HEK293 (cell line): ENCODE data around the gene GNG4.

Experiments
- CTCF ChIA-PET: fragments of 350-600 bp; formaldehyde crosslinking; extraction: SDS; loops from one replicate; lab custom pipeline; 2021; ENCODE audit warnings: antibody characterized with exemption; lab: Yijun Ruan, JAX
- POLR2A ChIA-PET: fragments of 300-600 bp; formaldehyde crosslinking; extraction: SDS; loops from one replicate; lab custom pipeline; 2020; ENCODE audit warnings: antibody characterized with exemption, inconsistent platforms; lab: Yijun Ruan, JAX
- H3K27ac ChIP-seq: fragments of 200-500 bp; sonication (Bioruptor generic); 2 replicates; pipeline ENCODE4 v1.5.1; 2014; ENCODE audit warnings: low read depth, low read length, control low read depth, inconsistent platforms; ENCODE audit errors: extremely low read depth
- H3K36me3 ChIP-seq, 2 experiments: fragments of 200-500 bp in 1 of 2; sonication (Bioruptor generic) in 1 of 2; 1 replicate in 1 of 2; 2 replicates in 1 of 2; pipeline ENCODE4 v1.5.1; 2014 to 2017; ENCODE audit warnings: inconsistent platforms in 2 of 2, low read length in 2 of 2; ENCODE audit not compliant: control insufficient read depth in 2 of 2, insufficient read depth in 1 of 2
- H3K4me1 ChIP-seq: fragments of 200-500 bp; sonication (Bioruptor generic); 2 replicates; pipeline ENCODE4 v1.5.1; 2014; ENCODE audit warnings: mild to moderate bottlenecking, low read length, inconsistent platforms; ENCODE audit not compliant: control insufficient read depth, insufficient read depth
- H3K4me3 ChIP-seq: 2 replicates; pipeline ENCODE4 v1.5.1; 2011; ENCODE audit warnings: low read depth, mild to moderate bottlenecking, control low read depth, low read length, moderate library complexity
- H3K9me3 ChIP-seq: fragments of 200-500 bp; sonication (Bioruptor generic); 2 replicates; pipeline ENCODE4 v1.5.1; 2014; ENCODE audit warnings: low read depth, low read length, inconsistent platforms; ENCODE audit not compliant: control insufficient read depth, insufficient read depth
- KLF7 ChIP-seq: fragments of 450-650 bp; formaldehyde crosslinking; IDR thresholded peaks from 2 replicates; pipeline ENCODE4 v1.5.1; 2016; ENCODE audit warnings: missing biosample characterization, missing genetic modification characterization, borderline replicate concordance
- KLF8 ChIP-seq: fragments of 450-650 bp; formaldehyde crosslinking; IDR thresholded peaks from 2 replicates; pipeline ENCODE4 v1.5.1; 2016; ENCODE audit warnings: missing biosample characterization, missing genetic modification characterization
- PATZ1 ChIP-seq: fragments of 450-650 bp; formaldehyde crosslinking; IDR thresholded peaks from 2 replicates; pipeline ENCODE4 v1.5.1; 2016; ENCODE audit warnings: missing biosample characterization, missing genetic modification characterization
- SCRT2 ChIP-seq: fragments of 450-650 bp; formaldehyde crosslinking; IDR thresholded peaks from 2 replicates; pipeline ENCODE4 v1.5.1; 2016; ENCODE audit warnings: missing biosample characterization, missing genetic modification characterization
- SETDB1 ChIP-seq: IDR thresholded peaks from one replicate; pipeline ENCODE4 v1.6.1; 2017; ENCODE audit warnings: mild to moderate bottlenecking, low read length, moderate library complexity, mixed read lengths; ENCODE audit not compliant: insufficient read length
- SP7 ChIP-seq: fragments of 450-650 bp; formaldehyde crosslinking; IDR thresholded peaks from 2 replicates; pipeline ENCODE4 v1.5.1; 2016; ENCODE audit warnings: missing biosample characterization, missing genetic modification characterization
- TRIM28 ChIP-seq: IDR thresholded peaks from 2 replicates; pipeline ENCODE4 v1.6.1; 2011; ENCODE audit warnings: low read length, control low read depth, borderline replicate concordance
- ZBTB20 ChIP-seq: fragments of 450-650 bp; formaldehyde crosslinking; IDR thresholded peaks from 2 replicates; pipeline ENCODE4 v1.5.1; 2016; ENCODE audit warnings: missing biosample characterization, missing genetic modification characterization
- ZBTB49 ChIP-seq: fragments of 450-650 bp; formaldehyde crosslinking; IDR thresholded peaks from 2 replicates; pipeline ENCODE4 v1.5.1; 2016; ENCODE audit warnings: missing biosample characterization, missing genetic modification characterization, low read depth
- ZFP69B ChIP-seq: fragments of 450-650 bp; formaldehyde crosslinking; IDR thresholded peaks from 2 replicates; pipeline ENCODE4 v1.5.1; 2016; ENCODE audit warnings: missing biosample characterization, missing genetic modification characterization
- ZNF19 ChIP-seq: fragments of 450-650 bp; formaldehyde crosslinking; IDR thresholded peaks from 2 replicates; pipeline ENCODE4; 2016; ENCODE audit warnings: missing biosample characterization, missing genetic modification characterization, low read depth
- ZNF24 ChIP-seq: fragments of 450-650 bp; formaldehyde crosslinking; IDR thresholded peaks from 2 replicates; pipeline ENCODE4 v1.5.1; 2016; ENCODE audit warnings: missing biosample characterization, missing genetic modification characterization
- ZNF292 ChIP-seq: fragments of 450-650 bp; formaldehyde crosslinking; IDR thresholded peaks from 2 replicates; pipeline ENCODE4 v1.5.1; 2016; ENCODE audit warnings: low read depth, missing biosample characterization, missing genetic modification characterization, borderline replicate concordance
- ZNF518A ChIP-seq: fragments of 450-650 bp; formaldehyde crosslinking; conservative IDR thresholded peaks from 2 replicates; pipeline ENCODE4 v1.5.1; 2016; ENCODE audit warnings: low read depth, missing biosample characterization, missing genetic modification characterization
- ZNF530 ChIP-seq: fragments of 450-650 bp; formaldehyde crosslinking; IDR thresholded peaks from 2 replicates; pipeline ENCODE4 v1.5.1; 2016; ENCODE audit warnings: low read depth, missing biosample characterization, missing genetic modification characterization
- ZNF548 ChIP-seq: fragments of 450-650 bp; formaldehyde crosslinking; IDR thresholded peaks from 2 replicates; pipeline ENCODE4 v1.5.1; 2016; ENCODE audit warnings: missing biosample characterization, missing genetic modification characterization
- ZNF549 ChIP-seq: fragments of 450-650 bp; IDR thresholded peaks from 2 replicates; pipeline ENCODE4 v1.5.1; 2018; ENCODE audit warnings: missing biosample characterization, missing genetic modification characterization, mild to moderate bottlenecking, inconsistent platforms, moderate library complexity
- ZNF558 ChIP-seq: fragments of 450-650 bp; formaldehyde crosslinking; IDR thresholded peaks from 2 replicates; pipeline ENCODE4 v1.5.1; 2016; ENCODE audit warnings: missing biosample characterization, missing genetic modification characterization
- ZNF561 ChIP-seq: fragments of 450-650 bp; IDR thresholded peaks from 2 replicates; pipeline ENCODE4 v1.5.1; 2018; ENCODE audit warnings: missing biosample characterization, missing genetic modification characterization, borderline replicate concordance
- ZNF600 ChIP-seq: fragments of 450-650 bp; formaldehyde crosslinking; IDR thresholded peaks from 2 replicates; pipeline ENCODE4 v1.5.1; 2016; ENCODE audit warnings: missing biosample characterization, missing genetic modification characterization
- ZNF777 ChIP-seq: fragments of 450-650 bp; formaldehyde crosslinking; IDR thresholded peaks from 2 replicates; pipeline ENCODE4 v1.5.1; 2017; ENCODE audit warnings: missing biosample characterization, missing genetic modification characterization, borderline replicate concordance
- ZNF830 ChIP-seq: fragments of 450-650 bp; IDR thresholded peaks from 2 replicates; pipeline ENCODE4 v1.5.0; 2018; ENCODE audit warnings: missing biosample characterization, missing genetic modification characterization, low read depth, mild to moderate bottlenecking, moderate library complexity
- ZSCAN16 ChIP-seq: fragments of 450-650 bp; formaldehyde crosslinking; IDR thresholded peaks from 2 replicates; pipeline ENCODE4 v1.5.1; 2016; ENCODE audit warnings: missing biosample characterization, missing genetic modification characterization
- ZSCAN23 ChIP-seq: fragments of 450-650 bp; formaldehyde crosslinking; IDR thresholded peaks from 2 replicates; pipeline ENCODE4 v1.5.1; 2016; ENCODE audit warnings: missing biosample characterization, missing genetic modification characterization
- TF ChIP-seq, protein P1 (sequence below): fragments of 450-650 bp; formaldehyde crosslinking; IDR thresholded peaks from 2 replicates; pipeline ENCODE4 v1.5.1; 2016; ENCODE audit warnings: missing biosample characterization, missing genetic modification characterization

Gene GNG4

DNA sequence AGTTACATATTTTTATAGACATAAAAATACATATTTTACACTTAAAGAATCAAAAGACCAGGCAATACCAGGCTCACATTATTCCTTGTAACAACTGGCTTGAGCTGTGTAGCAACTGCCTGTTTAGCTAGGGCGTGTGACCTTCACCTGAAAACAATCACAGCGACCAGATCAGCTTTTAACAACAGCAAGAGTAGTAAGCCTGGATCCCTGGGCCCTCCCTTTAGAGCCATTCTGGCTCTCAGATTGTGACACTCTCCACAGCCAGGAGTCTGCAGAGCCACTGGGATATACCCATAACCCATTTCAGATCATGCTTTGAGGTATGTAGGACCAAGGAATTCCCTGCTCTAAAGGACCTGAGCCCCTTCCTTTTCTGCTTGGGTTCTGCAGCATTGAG lies 29.4 kb upstream of the GNG4 start (continued):
- TF ChIP-seq ZNF530 (no peak), ZNF600 (no peak)

GRCh38 chr1:235675152-235675890 lies 25.7 kb upstream of the GNG4 start:
- Histone ChIP-seq H3K36me3 (peaks cover 0 to 21% of the 10 kb centered on the region in 2 experiments; a peak in 1 of 3 replicates), H3K4me1 (no peaks in the 10 kb centered on the region), H3K27ac (no peak overlapping the region), H3K9me3 (no peaks in the 10 kb centered on the region), H3K4me3 (no peak overlapping the region)
- ChIA-PET POLR2A (no interaction called here), CTCF (interaction anchor here (1.1 kb wide), 1 partner anchor 118 kb away, joined by 3 read pairs; no protein-coding TSS in a partner anchor)
- TF ChIP-seq ZFP69B (tag by site-specific recombination) (no peak), SCRT2 (tag by site-specific recombination) (peak; percentile 74), ZSCAN16 (tag by site-specific recombination) (no peak), SETDB1 (peak; percentile 100), ZNF548 (no peak), ZNF777 (no peak), TRIM28 (peak; percentile 99), ZBTB20 (tag by site-specific recombination) (no peak), ZNF830 (tag by site-specific recombination) (no peak), ZNF561 (0 out of 2 replicates have a peak, but pooled peaks have one; percentile 30), KLF7 (no peak), ZBTB49 (tag by site-specific recombination) (no peak), ZNF292 (tag by site-specific recombination) (no peak), ZNF19 (tag by site-specific recombination) (no peak), SP7 (tag by site-specific recombination) (no peak), KLF8 (no peak), ZNF24 (0 out of 2 replicates have a peak, but pooled peaks have one; percentile 25), ZNF549 (tag by site-specific recombination) (no peak), ZNF558 (tag by site-specific recombination) (peak; percentile 90), PATZ1 (no peak), ZNF518A (tag by site-specific recombination) (peak; percentile 29; the same call in 1 of the 2 replicates), ZSCAN23 (tag by site-specific recombination) (no peak)
- TF ChIP-seq, protein P1, sequence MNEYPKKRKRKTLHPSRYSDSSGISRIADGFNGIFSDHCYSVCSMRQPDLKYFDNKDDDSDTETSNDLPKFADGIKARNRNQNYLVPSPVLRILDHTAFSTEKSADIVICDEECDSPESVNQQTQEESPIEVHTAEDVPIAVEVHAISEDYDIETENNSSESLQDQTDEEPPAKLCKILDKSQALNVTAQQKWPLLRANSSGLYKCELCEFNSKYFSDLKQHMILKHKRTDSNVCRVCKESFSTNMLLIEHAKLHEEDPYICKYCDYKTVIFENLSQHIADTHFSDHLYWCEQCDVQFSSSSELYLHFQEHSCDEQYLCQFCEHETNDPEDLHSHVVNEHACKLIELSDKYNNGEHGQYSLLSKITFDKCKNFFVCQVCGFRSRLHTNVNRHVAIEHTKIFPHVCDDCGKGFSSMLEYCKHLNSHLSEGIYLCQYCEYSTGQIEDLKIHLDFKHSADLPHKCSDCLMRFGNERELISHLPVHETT (tag by site-specific recombination): no peak
